22Rv1 (cell line): ENCODE data around the gene ALAS1.

Experiments
- CTCF ChIP-seq: fragments of 450-650 bp; IDR thresholded peaks from 2 replicates; pipeline ENCODE4 v1.5.1; 2017; ENCODE audit warnings: mild to moderate bottlenecking
- ZFX ChIP-seq: fragments of 450-650 bp; IDR thresholded peaks from 2 replicates; pipeline ENCODE4 v1.6.1; 2017; ENCODE audit warnings: antibody characterized with exemption, borderline replicate concordance

- TF ChIP-seq CTCF: peak; percentile 8; the same call in 1 of the 2 replicates
- no peak for TF ChIP-seq ZFX
Measured at GRCh38 chr3:52227117-52227516, 29.2 kb downstream of the ALAS1 start.
